ENCODE measurements around the gene CBR4. TPM values are rescaled to one million over a fixed set of nuclear protein-coding genes. Genes with fewer than 3 reads are reported as not detected.
"Not testable (repeated sequence)": the region's sequence is repeated elsewhere in the genome, so short reads cannot be mapped to it uniquely, and the experiment has no call there.

Gene CBR4
- total RNA-seq, 6 experiments from 2014 or later = 8.3 to 10.4 (median 9.8) TPM

- Mint-ChIP-seq H3K36me3 (ENCODE audit: low read depth) (no peaks in the 10 kb centered on the region), H3K4me3 (no peak overlapping the region)
- DNase-seq = peak; percentile 29
Observed at GRCh38 chr4:168995537-168996295, 14.3 kb downstream of the CBR4 start.

GRCh38 chr4:168994958-168995357 is 15.1 kb downstream of the CBR4 start:
- no peaks in the 10 kb centered on the region for H3K36me3 Mint-ChIP-seq (ENCODE audit: low read depth)
- DNase-seq = no peak
- H3K9me3 Mint-ChIP-seq = no peaks in the 10 kb centered on the region
- no peak overlapping the region for H3K27ac Mint-ChIP-seq
- peaks cover 16% of the 10 kb centered on the region for H3K4me1 Mint-ChIP-seq (ENCODE audit: low read depth)
- no peak for TF ChIP-seq CTCF (IDR thresholded peaks at IDR 0.05)
- no peak overlapping the region for H3K4me3 Mint-ChIP-seq
- no peaks in the 10 kb centered on the region for H3K27me3 Mint-ChIP-seq (ENCODE audit: insufficient read depth)

More at GRCh38 chr4:168995537-168996295, 14.3 kb downstream of the CBR4 start:
- no peak overlapping the region for H3K27ac Mint-ChIP-seq
- peak; percentile 59 for TF ChIP-seq CTCF (IDR thresholded peaks at IDR 0.05)
- H3K9me3 Mint-ChIP-seq = no peaks in the 10 kb centered on the region
- H3K4me1 Mint-ChIP-seq (ENCODE audit: low read depth) = peaks cover 16% of the 10 kb centered on the region
- H3K27me3 Mint-ChIP-seq (ENCODE audit: insufficient read depth) = no peaks in the 10 kb centered on the region

GRCh38 chr4:168993714-168994510 is 16.1 kb downstream of the CBR4 start:
- H3K4me3 Mint-ChIP-seq = peak overlapping the region; percentile 26; the same call in 1 of the 2 replicates
- DNase-seq = no peak

GRCh38 chr4:168992952-168993482 is 17.0 kb downstream of the CBR4 start:
- not testable (repeated sequence) for H3K36me3 Mint-ChIP-seq (ENCODE audit: low read depth); H3K27me3 Mint-ChIP-seq (ENCODE audit: insufficient read depth); DNase-seq; H3K9me3 Mint-ChIP-seq
- Mint-ChIP-seq H3K27ac (peak overlapping the region; percentile 11; the same call in 1 of the 2 replicates), H3K4me1 (ENCODE audit: low read depth) (peaks cover 16% of the 10 kb centered on the region), H3K4me3 (peak overlapping the region; percentile 26; the same call in 1 of the 2 replicates)

More at GRCh38 chr4:168993714-168994510, 16.1 kb downstream of the CBR4 start:
- no peaks in the 10 kb centered on the region for H3K9me3 Mint-ChIP-seq
- H3K27ac Mint-ChIP-seq = peak overlapping the region; percentile 11; the same call in 1 of the 2 replicates
- TF ChIP-seq CTCF (IDR thresholded peaks at IDR 0.05) = no peak
- no peaks in the 10 kb centered on the region for H3K36me3 Mint-ChIP-seq (ENCODE audit: low read depth)
- peaks cover 16% of the 10 kb centered on the region for H3K4me1 Mint-ChIP-seq (ENCODE audit: low read depth)
- H3K27me3 Mint-ChIP-seq (ENCODE audit: insufficient read depth) = no peaks in the 10 kb centered on the region

GRCh38 chr4:168981942-168982341 is 28.1 kb downstream of the CBR4 start:
- no peak overlapping the region for H3K27ac Mint-ChIP-seq
- peaks cover 8% of the 10 kb centered on the region for H3K4me1 Mint-ChIP-seq (ENCODE audit: low read depth)
- peaks cover 26% of the 10 kb centered on the region for H3K36me3 Mint-ChIP-seq (ENCODE audit: low read depth)
- H3K9me3 Mint-ChIP-seq = peaks cover 12% of the 10 kb centered on the region
- no peak overlapping the region for H3K4me3 Mint-ChIP-seq
- no peak for DNase-seq
- no peaks in the 10 kb centered on the region for H3K27me3 Mint-ChIP-seq (ENCODE audit: insufficient read depth)
- no peak for TF ChIP-seq CTCF (IDR thresholded peaks at IDR 0.05)
